HG03064 (cell line): Measurements from ENCODE around the gene EDEM3.
"Not testable (repeated sequence)": the region's sequence is repeated elsewhere in the genome, so short reads cannot be mapped to it uniquely, and the experiment has no call there.

Experiments
- ATAC-seq: cut with Tn5 transposase; IDR thresholded peaks from one replicate; pipeline ENCODE4 v1.9.1; 2021; ENCODE audit warnings: low read depth; ENCODE audit not compliant: unreplicated experiment

EDEM3 gene

GRCh38 chr1:184754476-184755225 is at the start of gene EDEM3:
Gene EDEM3, minus strand, starts transcription at chr1:184754858. Its CDS starts 212 bp downstream, at chr1:184754646.
- ATAC-seq: peak; percentile 93

DNA sequence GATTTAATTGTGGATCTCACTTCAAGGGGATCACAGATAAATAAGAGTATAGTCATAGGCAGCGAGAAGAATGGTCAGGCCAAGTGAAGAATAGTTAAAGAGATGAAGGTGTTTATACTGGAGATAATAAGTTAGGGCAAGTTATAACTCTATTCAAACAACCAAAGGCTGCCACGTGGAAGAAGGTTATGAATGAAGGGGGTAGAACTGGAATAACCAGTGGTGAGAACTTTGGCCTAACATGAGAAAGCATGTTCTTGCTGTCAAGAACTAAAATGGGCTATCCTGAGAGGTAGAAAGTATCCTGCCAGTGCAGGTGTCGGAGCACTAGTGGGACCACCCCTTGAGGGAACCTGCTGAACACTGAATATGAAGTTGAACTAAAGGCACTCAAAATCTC is 49.6 kb upstream of the EDEM3 start:
- ATAC-seq: no peak

GRCh38 chr1:184803180-184803492 is 48.5 kb upstream of the EDEM3 start:
- ATAC-seq: no peak

DNA sequence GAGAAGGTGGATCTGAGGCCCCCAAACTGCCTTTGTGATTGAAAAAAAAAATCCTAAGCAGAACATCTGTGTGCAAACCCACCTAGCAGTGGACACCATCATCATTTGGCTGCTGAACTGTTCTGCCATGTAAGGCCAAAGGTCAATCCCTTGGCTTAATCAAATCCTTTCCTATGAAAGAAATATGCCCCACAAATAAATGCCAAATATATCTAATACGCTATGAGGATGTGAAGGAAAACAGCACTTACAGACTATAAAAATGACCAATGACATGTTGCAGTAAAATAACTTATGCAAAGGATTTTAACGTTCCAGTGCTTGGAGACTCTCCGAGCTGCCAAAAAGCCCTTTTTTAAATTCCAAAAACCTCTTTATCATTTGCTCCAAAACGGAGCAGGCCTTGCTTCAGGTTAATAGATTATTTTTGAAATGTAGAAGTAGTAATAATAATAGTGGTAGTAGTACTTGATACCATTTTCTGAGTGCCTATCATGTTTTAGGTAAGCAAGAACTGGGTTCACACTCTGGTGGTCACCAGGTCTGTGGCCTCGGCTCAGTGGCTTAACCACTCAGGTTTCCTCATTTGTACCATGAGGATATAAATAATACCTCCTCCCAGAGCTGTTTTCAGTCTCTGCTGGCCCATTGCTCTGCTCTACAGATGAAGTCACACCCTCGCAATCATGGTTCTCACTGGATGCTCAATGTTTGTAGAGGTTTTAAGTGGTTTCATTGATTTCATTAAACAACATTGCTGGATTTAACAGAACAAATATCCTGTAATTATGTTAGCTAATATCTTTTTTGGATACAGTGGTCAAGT is 47.9 kb upstream of the EDEM3 start:
- ATAC-seq: no peak

- ATAC-seq: no peak
Observed at GRCh38 chr1:184801503-184801902, 46.8 kb upstream of the EDEM3 start.

- ATAC-seq: no peak
Observed at GRCh38 chr1:184800876-184801275, 46.2 kb upstream of the EDEM3 start.

DNA sequence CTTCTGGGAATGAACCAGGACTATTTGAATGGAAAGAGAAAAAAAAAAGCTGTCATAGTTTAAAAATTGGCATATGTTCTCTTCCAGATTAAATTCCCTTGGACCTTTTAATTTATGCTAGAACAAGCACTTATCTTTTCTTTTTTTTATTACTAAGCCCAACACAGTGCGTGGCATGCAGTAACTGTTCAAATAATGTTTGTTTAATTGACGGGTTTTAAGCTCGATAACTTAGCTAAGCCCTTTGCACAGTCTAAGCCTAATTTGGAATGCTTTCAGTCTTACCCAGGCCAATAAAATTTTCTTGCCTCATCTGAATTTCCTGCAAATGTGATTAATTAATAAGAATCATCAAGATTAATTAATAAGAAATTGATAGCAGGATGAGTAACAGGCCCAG is 39.3 kb upstream of the EDEM3 start:
- ATAC-seq: no peak

DNA sequence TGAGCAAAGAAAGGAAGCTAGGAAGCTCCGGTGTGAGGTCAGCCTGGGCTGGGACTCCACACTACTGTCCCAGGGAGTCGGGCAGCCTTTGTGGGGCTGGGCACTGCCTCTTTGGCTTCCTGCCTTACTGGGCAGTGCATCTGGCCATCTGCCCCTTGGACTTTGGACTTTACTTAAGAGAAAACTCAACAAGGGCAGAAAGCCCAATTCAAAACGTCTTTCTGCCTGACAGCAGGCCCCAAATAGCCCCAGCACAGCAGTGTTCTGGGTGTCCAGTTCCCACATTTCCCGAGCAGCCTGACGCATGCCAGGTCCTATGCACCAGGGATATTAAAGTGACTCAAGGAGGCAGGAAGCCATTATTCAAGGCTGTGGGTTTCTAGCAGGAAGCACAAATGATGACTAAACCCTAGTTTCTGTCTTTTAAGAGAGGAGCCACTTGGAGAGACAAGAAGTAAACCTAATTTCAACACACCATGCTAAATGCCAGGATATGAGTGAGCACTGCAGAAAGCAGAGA is 37.9 kb upstream of the EDEM3 start:
- no peak for ATAC-seq

DNA sequence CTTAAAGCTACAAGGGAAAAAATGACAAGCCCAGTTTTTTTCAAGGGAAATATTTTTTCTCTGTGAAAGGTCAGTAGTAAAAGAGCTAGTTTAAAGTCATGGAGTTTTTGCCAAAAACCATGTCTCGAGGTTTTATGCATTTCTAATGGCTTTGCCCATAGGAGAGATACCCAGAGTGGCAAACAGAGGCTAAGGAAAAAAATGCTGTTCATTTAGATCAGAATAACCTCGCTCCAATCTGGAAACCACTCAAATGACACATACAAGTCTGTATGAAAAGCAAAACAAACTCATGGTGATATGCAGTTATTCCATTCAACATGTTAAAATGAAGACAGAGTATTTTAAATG is 36.9 kb upstream of the EDEM3 start:
- no peak for ATAC-seq

DNA sequence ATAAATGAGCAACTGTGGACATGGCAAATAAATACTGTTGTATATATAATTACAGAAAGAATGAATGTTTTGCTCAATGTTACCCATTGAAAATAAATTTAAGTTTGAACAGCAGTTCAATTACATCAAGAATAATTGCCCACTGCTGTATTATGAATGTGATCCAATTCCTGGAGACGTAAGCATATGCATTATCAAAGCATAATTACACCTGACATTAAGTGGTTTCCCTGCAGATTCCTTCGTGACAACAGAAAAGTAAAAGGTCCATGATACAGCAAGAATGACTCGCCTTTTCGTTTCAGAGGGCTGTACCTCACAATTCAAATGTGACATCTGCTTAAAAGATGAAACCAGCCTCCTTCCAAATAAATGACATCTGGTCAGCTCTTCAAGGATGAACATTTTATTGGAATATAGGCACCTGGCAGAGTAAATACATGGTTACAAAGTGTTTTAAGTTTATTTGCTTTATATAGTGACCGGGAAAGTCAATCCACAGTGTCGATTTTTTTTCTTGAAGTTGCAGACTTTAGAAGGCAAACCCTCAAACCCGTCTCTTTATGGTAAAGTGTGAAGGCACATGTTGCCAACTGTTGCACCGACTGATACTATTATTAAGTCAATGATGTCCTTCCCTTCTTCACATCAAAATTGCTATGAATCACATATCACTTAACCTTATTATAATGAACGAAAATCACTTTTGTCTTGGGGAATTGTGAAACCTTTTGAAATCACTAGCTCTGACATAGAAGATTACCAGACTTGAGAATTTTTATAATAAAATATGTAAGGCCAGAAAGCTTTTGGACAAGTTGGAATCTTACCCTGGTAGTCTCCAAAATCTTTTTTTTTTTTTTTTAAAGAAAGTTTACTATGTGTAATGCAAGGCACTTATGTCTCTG is 36.2 kb upstream of the EDEM3 start:
- no peak for ATAC-seq

DNA sequence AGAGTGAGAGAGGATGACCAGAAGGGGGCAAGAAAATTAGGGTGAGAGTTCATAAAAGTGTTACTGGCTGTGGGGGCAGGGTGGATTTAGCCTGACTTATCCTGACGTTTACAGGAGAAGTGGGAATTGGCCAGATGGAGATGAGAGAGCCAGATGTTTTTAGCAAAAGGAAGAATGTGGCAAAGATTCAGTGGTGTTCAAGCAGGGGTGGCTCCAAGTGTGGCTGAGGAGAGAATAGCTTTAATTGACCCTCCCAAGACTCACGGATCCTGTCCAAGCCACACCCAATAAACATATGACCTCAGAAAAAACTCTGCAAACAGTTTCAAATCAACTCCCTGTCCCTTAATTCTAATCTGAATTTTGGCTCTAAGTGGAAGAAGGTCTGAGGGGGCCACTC is 35.2 kb upstream of the EDEM3 start:
- ATAC-seq: no peak

DNA sequence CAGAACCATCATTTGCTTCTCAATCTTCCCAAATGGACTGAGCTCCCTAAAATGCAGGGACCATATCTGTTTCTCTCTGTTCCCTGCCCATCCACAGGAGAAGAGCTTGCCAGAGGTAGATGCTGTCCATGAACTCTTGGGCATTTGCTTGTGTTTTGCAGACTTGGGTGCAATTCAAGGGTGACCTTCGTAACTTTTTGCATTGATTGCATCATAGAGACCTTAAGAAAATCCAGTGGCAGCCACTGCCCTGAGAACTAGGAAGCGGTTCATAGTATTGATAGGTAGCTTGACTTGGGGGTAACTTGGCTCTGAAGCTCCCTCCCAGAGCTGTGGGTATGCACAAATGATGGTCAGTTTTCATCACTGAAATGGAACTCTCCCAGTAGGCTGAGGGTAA is 34.3 kb upstream of the EDEM3 start:
- no peak for ATAC-seq

DNA sequence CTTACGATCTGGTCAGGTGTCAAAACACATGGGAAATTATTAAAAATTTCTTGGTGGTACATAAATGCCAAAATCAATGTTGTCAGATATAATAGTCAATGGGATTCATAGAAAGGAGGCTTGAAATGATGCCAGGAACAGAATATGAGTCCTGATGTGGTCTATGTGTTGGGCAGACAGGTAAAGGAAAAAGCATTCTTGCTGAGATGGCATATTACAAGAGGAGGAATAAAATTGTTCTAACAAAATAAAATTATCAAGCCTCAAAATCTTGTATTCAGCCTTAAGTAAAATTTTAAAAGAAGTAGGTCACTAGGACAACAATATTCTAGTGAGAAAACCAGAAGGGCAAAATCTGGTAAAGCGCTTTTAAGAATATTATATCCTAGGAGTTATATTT is 30.9 kb upstream of the EDEM3 start:
- no peak for ATAC-seq

DNA sequence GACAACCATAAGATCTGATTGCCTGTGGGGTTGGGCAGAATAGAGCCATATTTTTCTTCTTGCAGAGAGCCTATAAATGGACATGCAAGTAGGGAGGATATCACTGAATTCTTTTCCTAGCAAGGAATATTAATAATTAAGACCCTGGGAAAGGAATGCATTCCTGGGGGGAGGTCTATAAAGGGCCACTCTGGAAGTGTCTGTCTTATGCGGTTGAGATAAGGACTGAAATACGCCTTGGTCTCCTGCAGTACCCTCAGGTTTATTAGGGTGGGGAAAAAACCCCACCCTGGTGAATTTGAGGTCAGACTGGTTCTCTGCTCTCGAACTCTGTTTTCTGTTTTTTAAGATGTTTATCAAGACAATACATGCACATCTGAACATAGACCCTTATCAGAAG is 29.1 kb upstream of the EDEM3 start:
- ATAC-seq: not testable (repeated sequence)

GRCh38 chr1:184781941-184782340 is 27.3 kb upstream of the EDEM3 start:
- ATAC-seq: no peak

- no peak for ATAC-seq
Observed at GRCh38 chr1:184775885-184776284, 21.2 kb upstream of the EDEM3 start.

- ATAC-seq: no peak
Observed at GRCh38 chr1:184775329-184775728, 20.7 kb upstream of the EDEM3 start.

DNA sequence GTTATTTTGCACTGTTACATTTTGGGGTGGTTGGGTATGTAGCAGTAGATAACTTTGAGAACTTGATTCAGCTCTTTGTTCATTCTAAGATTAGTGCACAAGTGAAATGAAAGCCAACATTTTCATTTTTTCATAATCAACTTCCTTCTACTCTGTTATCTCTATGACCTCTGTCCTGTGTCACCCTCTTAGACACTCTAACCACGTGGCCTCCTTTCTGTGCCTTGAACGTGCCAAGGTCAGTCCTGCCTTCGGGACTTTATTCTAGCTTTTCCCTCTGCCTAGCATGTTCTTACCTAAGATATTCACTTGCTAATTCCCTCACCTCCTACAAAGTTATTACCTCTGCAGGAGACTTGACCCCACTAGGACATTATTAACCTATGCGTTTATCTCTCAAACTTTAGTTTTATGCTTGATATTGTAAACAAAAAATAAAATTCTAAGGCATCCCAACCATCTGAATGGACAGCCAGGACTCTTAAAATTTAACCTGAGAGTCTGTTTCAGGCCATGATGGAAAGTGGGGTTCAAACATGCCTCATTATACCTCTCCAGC is 19.2 kb upstream of the EDEM3 start:
- ATAC-seq: no peak

DNA sequence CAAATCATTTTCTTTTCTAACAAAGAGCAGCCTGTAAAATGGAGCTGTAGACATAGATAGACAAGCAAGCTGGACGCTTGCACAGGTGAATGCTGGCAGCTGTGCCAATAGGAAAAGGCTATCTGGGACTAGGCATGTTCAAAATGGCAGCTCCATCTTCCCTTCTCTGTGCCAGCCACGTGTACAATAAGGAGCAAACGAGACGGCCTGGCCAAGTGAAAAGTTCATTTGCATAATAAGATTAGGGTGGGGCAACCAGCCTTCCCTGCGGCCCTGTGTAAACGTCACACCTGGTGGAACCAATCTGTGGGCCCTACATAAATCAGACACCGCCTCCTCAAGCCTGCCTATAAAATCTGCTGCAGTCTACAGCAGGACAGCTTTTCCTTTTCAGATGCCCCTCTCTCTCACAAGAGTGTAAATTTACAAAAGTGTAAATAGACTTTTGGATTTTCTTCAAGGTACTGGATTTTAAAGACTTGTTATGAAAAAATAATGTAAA is 16.6 kb upstream of the EDEM3 start:
- ATAC-seq: no peak

- no peak for ATAC-seq
Observed at GRCh38 chr1:184770181-184770979, 15.7 kb upstream of the EDEM3 start.
